ENCODE data around the gene CHRNB1. TPM values are rescaled to one million over a fixed set of nuclear protein-coding genes. Genes with fewer than 3 reads are reported as not detected.

Gene CHRNB1
- total and polyA plus RNA-seq, 2 of the 8 experiments (the other 6 are each of a cell fraction or from before 2014, with no cell fraction given) = 14.1 to 28.2 TPM

DNA sequence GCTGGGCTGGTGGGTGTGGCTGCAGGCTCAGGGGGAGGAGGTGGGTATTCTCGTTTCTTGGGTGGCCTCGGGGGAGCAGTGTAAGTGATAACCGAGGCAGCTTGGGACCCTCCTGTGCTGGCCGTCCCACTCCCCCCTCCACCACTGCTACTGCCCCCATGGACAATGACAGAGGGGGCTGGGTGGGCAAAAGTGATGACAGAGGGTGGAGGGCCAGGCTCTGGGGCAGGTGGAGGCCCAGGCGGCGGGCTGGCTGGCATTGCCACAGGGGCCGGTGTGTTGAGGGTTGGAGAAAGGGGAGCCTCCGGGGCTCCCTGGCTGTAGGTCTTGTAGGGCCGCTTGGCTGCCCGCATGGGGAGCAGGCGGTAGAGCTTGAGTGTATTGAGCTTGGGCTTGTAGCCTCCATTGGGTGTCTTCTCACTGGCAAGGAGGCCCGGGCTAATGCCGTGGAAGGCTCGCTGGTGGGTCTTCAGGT, 18.5 kb downstream of the CHRNB1 start:
- no peak overlapping the region; the same call in 1 of the 2 replicates for H3K18ac ChIP-seq (ENCODE audit: extremely low read depth, low read length)
- no peaks in the 10 kb centered on the region for H3K27me3 ChIP-seq (replicated peaks in 1 of 4; ENCODE audit: control insufficient read depth in 3 of 4, extremely low read depth in 1 of 4, insufficient read depth in 3 of 4, low read length in 3 of 4)
- peaks cover 2 to 9% (median 7%) of the 10 kb centered on the region in 4 experiments for H3K4me1 ChIP-seq (replicated peaks in 1 of 4; ENCODE audit: control insufficient read depth in 3 of 4, insufficient read depth in 4 of 4, low read length in 3 of 4)
- no peak overlapping the region for H3K14ac ChIP-seq (ENCODE audit: insufficient read length)
- H3K9ac ChIP-seq (replicated peaks in 1 of 4; ENCODE audit: extremely low read depth in 1 of 4, low read depth in 3 of 4, low read length in 3 of 4) = no peak overlapping the region
- H3K4ac ChIP-seq (replicated peaks; ENCODE audit: insufficient read length, low read depth, low read length) = no peak overlapping the region
- H3K4me2 ChIP-seq (ENCODE audit: insufficient read depth in 1 of 2, low read depth in 2 of 2, low read length in 2 of 2) = no peak overlapping the region
- H2BK15ac ChIP-seq (ENCODE audit: low read length) = no peak overlapping the region
- no peak overlapping the region for H2BK20ac ChIP-seq (ENCODE audit: low read length)
- H3K23ac ChIP-seq (ENCODE audit: insufficient read length) = no peak overlapping the region
- no peak overlapping the region for H2BK120ac ChIP-seq (replicated peaks; ENCODE audit: low read depth, low read length)
- H3K27ac ChIP-seq (ENCODE audit: low read depth, low read length) = no peak overlapping the region
- H2BK5ac ChIP-seq (ENCODE audit: low read depth, low read length) = no peak overlapping the region
- H3K23me2 ChIP-seq (ENCODE audit: low read depth, low read length) = no peaks in the 10 kb centered on the region
- H4K20me1 ChIP-seq (replicated peaks in 1 of 2; ENCODE audit: control insufficient read depth in 1 of 2, insufficient read depth in 2 of 2, low read length in 2 of 2) = no peaks in the 10 kb centered on the region
- no peak overlapping the region for H4K5ac ChIP-seq (ENCODE audit: insufficient read length, low read depth, low read length)
- no peak overlapping the region for H2AK5ac ChIP-seq (ENCODE audit: low read depth, low read length)
- ChIA-PET CTCF (ENCODE audit: partially characterized antibody) (interaction anchor here (0.7 to 1.5 kb wide), 4 partner anchors 15 to 62 kb away, joined by 3 to 4 read pairs (median 3); no protein-coding TSS in a partner anchor), POLR2A (ENCODE audit: partially characterized antibody) (interaction anchor here (0.9 to 13.8 kb wide), 5 partner anchors 9 to 22 kb away, joined by 3 to 200 read pairs (median 3); partner anchors contain the start of genes POLR2A, SLC35G6 and ZBTB4)
- H2BK12ac ChIP-seq (ENCODE audit: low read depth, low read length) = no peak overlapping the region
- FAIRE-seq (no peak), DNase-seq (ENCODE audit: low read depth in 1 of 2, low spot score in 2 of 2) (no peak)
- peaks cover 2% of the 10 kb centered on the region; the same call in 1 of the 2 replicates for H3K79me1 ChIP-seq (ENCODE audit: low read depth, low read length)
- H3K4me3 ChIP-seq (ENCODE audit: extremely low read depth in 1 of 4, insufficient read depth in 2 of 4, low read depth in 3 of 4, low read length in 4 of 4) = no peak overlapping the region
- no peak overlapping the region for H4K91ac ChIP-seq (replicated peaks; ENCODE audit: insufficient read length, low read length)
- peaks cover 0 to 3% (median under 1%) of the 10 kb centered on the region in 4 experiments; a peak in 3 of 8 replicates for H3K36me3 ChIP-seq (ENCODE audit: control insufficient read depth in 2 of 4, insufficient read depth in 4 of 4, low read length in 3 of 4)
- H3K56ac ChIP-seq (replicated peaks; ENCODE audit: insufficient read length, low read depth, low read length) = no peak overlapping the region
- no peak overlapping the region for H2AFZ ChIP-seq (ENCODE audit: low read length)
- 92% methylated on average over 14 of the region's 14 CpGs; no CpG with 5 or more reads in 1 of the 2 experiments for WGBS, 2 experiments (ENCODE audit: extremely low coverage in 1 of 2, insufficient coverage in 1 of 2, insufficient read length in 1 of 2, insufficient replicate concordance in 2 of 2, low coverage in 1 of 2, low lambda C conversion rate in 2 of 2, missing lambda C conversion rate in 1 of 2)
- TF ChIP-seq TAF7 (optimal IDR thresholded peaks at IDR 0.05; ENCODE audit: borderline replicate concordance, low read depth, low read length) (no peak), ZNF274 (IDR thresholded peaks at IDR 0.05; ENCODE audit: borderline replicate concordance, extremely low read depth, low read length) (no peak), CEBPB (IDR thresholded peaks at IDR 0.05; ENCODE audit: low read depth, low read length) (no peak)
- no peaks in the 10 kb centered on the region for H3K9me3 ChIP-seq (ENCODE audit: insufficient read depth in 2 of 2, low read depth in 1 of 2, low read length in 1 of 2)
- no peaks in the 10 kb centered on the region for H3K79me2 ChIP-seq (ENCODE audit: control insufficient read depth in 1 of 2, insufficient read depth in 2 of 2, low read length in 2 of 2)
- H4K8ac ChIP-seq (ENCODE audit: extremely low read depth, insufficient read depth, low read length) = no peak overlapping the region
